Activated CD4-positive, alpha-beta T cell treated with anti-CD3 and anti-CD28 coated beads, Interleukin-2, amount 50 U/mL, for 4 hours (primary cell): ENCODE measurements around the gene EPB41L4A.
A peak's percentile ranks its signal among the peaks of the same experiment; 100 is the strongest.

Experiments used
- DNase-seq, 2 experiments: peaks; one replicate each; pipeline ENCODE4 v3.0.0-alpha.2; 2020

EPB41L4A gene

GRCh38 chr5:112200131-112200530 is 218.9 kb downstream of the EPB41L4A start:
- no peak for DNase-seq

GRCh38 chr5:112196584-112196983 is 222.5 kb downstream of the EPB41L4A start:
- no peak for DNase-seq

GRCh38 chr5:112195924-112196323 is 223.2 kb downstream of the EPB41L4A start:
- no peak for DNase-seq

GRCh38 chr5:112192866-112193265 is 226.2 kb downstream of the EPB41L4A start:
- no peak for DNase-seq

GRCh38 chr5:112192072-112192471 is 227.0 kb downstream of the EPB41L4A start:
- DNase-seq, result no peak

- DNase-seq, result no peak
These were observed 229.7 kb downstream of the EPB41L4A start for GRCh38 chr5:112189391-112189790.

- no peak for DNase-seq
These were observed 232.6 kb downstream of the EPB41L4A start for GRCh38 chr5:112186401-112186990.

- no peak for DNase-seq
These were observed 235.2 kb downstream of the EPB41L4A start for GRCh38 chr5:112183874-112184273.

- DNase-seq, result no peak
These were observed 235.9 kb downstream of the EPB41L4A start for GRCh38 chr5:112183103-112183711.

- no peak for DNase-seq
These were observed 239.8 kb downstream of the EPB41L4A start for GRCh38 chr5:112179290-112179689.

- DNase-seq, result peak in 1 of 2 experiments; percentile 5
These were observed 244.0 kb downstream of the EPB41L4A start for GRCh38 chr5:112174959-112175594.

- DNase-seq, result no peak
These were observed 253.0 kb downstream of the EPB41L4A start for GRCh38 chr5:112165897-112166737.

GRCh38 chr5:112165399-112165798 is 253.7 kb downstream of the EPB41L4A start:
- DNase-seq, result no peak

GRCh38 chr5:112163435-112163834 is 255.6 kb downstream of the EPB41L4A start:
- DNase-seq, result no peak

- no peak for DNase-seq
These were observed 257.7 kb downstream of the EPB41L4A start for GRCh38 chr5:112161392-112161748.

GRCh38 chr5:112160652-112161391 is 258.3 kb downstream of the EPB41L4A start:
- DNase-seq, result peak; percentile 90

GRCh38 chr5:112159435-112159834 is 259.6 kb downstream of the EPB41L4A start:
- DNase-seq, result no peak

GRCh38 chr5:112156211-112156610 is 262.9 kb downstream of the EPB41L4A start:
- DNase-seq, result no peak

- DNase-seq, result no peak
These were observed 264.0 kb downstream of the EPB41L4A start for GRCh38 chr5:112154940-112155686.

- DNase-seq, result no peak
These were observed 269.4 kb downstream of the EPB41L4A start for GRCh38 chr5:112149727-112150126.

- peak; percentile 48 to 50 for DNase-seq
These were observed 272.5 kb downstream of the EPB41L4A start for GRCh38 chr5:112146323-112147226.
